ENCODE results near the gene PPP1R3E.

PPP1R3E gene

GRCh38 chr14:23347406-23348296 is 45.0 kb upstream of the PPP1R3E start:
- no peaks in the 10 kb centered on the region for H3K79me2 ChIP-seq (ENCODE audit: control insufficient read depth, insufficient read depth, low read length, poor library complexity)
- peaks cover 3 to 6% of the 10 kb centered on the region in 2 experiments for H3K4me1 ChIP-seq (ENCODE audit: control insufficient read depth in 1 of 2, insufficient read depth in 2 of 2, low read length in 2 of 2)
- H3K23ac ChIP-seq (ENCODE audit: low read length) = no peak overlapping the region
- H4K8ac ChIP-seq (ENCODE audit: low read depth, low read length) = no peak overlapping the region
- H2BK12ac ChIP-seq (ENCODE audit: low read length) = no peak overlapping the region
- no peak overlapping the region for H3K27ac ChIP-seq (ENCODE audit: low read depth, low read length)
- no peak overlapping the region for H2BK120ac ChIP-seq (ENCODE audit: insufficient read depth, low read length, poor library complexity)
- no peak overlapping the region for H3K4me2 ChIP-seq (ENCODE audit: low read length)
- H4K91ac ChIP-seq (ENCODE audit: low read depth, low read length) = no peak overlapping the region
- peaks cover 5% of the 10 kb centered on the region for H3K79me1 ChIP-seq (ENCODE audit: low read length)
- DNase-seq = no peak
- H3K4ac ChIP-seq (ENCODE audit: low read depth, low read length) = no peak overlapping the region
- no peak overlapping the region for H3K4me3 ChIP-seq (ENCODE audit: low read depth, low read length)
- peaks cover 2% of the 10 kb centered on the region for H3K27me3 ChIP-seq (ENCODE audit: insufficient read depth, low read length)
- H3K9ac ChIP-seq (ENCODE audit: low read length) = no peak overlapping the region
- no CpG with 5 or more reads among the region's 19 CpGs for WGBS (ENCODE audit: extremely low coverage, insufficient coverage, insufficient read length)
- H2AK5ac ChIP-seq (ENCODE audit: low read length) = no peak overlapping the region
- H3K18ac ChIP-seq (ENCODE audit: low read length) = no peak overlapping the region
- no peak overlapping the region for H2BK5ac ChIP-seq (ENCODE audit: low read depth, low read length, poor library complexity)
- no peak overlapping the region for H3K14ac ChIP-seq (ENCODE audit: low read length)
- H3K36me3 ChIP-seq (ENCODE audit: control insufficient read depth in 1 of 2, insufficient read depth in 2 of 2, low read length in 2 of 2) = peaks cover 10 to 12% of the 10 kb centered on the region in 2 experiments
- H3K9me3 ChIP-seq (ENCODE audit: insufficient read depth, low read depth, low read length) = peaks cover 2% of the 10 kb centered on the region
- no peak overlapping the region for H2AFZ ChIP-seq (ENCODE audit: insufficient read depth, low read length, poor library complexity)
- H4K12ac ChIP-seq (ENCODE audit: low read depth, low read length) = no peak overlapping the region

- WGBS (ENCODE audit: extremely low coverage, insufficient coverage, insufficient read length) = no CpG with 5 or more reads among the region's 27 CpGs
- Histone ChIP-seq H3K79me1 (ENCODE audit: low read length) (no peaks in the 10 kb centered on the region), H3K27me3 (ENCODE audit: insufficient read depth, low read length) (peaks cover 2% of the 10 kb centered on the region)
Observed at GRCh38 chr14:23346693-23347405, 44.2 kb upstream of the PPP1R3E start.

GRCh38 chr14:23345987-23346692 is 43.5 kb upstream of the PPP1R3E start:
- no peak overlapping the region for H3K14ac ChIP-seq (ENCODE audit: low read length)
- H3K79me1 ChIP-seq (ENCODE audit: low read length) = no peaks in the 10 kb centered on the region
- no peaks in the 10 kb centered on the region for H3K79me2 ChIP-seq (ENCODE audit: control insufficient read depth, insufficient read depth, low read length, poor library complexity)
- no peak overlapping the region for H2AK5ac ChIP-seq (ENCODE audit: low read length)
- H4K12ac ChIP-seq (ENCODE audit: low read depth, low read length) = no peak overlapping the region
- no peaks in the 10 kb centered on the region for H3K4me1 ChIP-seq (ENCODE audit: control insufficient read depth in 1 of 2, insufficient read depth in 2 of 2, low read length in 2 of 2)
- no peak overlapping the region for H3K4me3 ChIP-seq (ENCODE audit: low read depth, low read length)
- H3K27me3 ChIP-seq (ENCODE audit: insufficient read depth, low read length) = peaks cover under 1% of the 10 kb centered on the region
- H3K4ac ChIP-seq (ENCODE audit: low read depth, low read length) = no peak overlapping the region
- DNase-seq = no peak
- H2BK5ac ChIP-seq (ENCODE audit: low read depth, low read length, poor library complexity) = no peak overlapping the region
- H3K4me2 ChIP-seq (ENCODE audit: low read length) = no peak overlapping the region
- no peak overlapping the region for H4K91ac ChIP-seq (ENCODE audit: low read depth, low read length)
- H3K36me3 ChIP-seq (ENCODE audit: control insufficient read depth in 1 of 2, insufficient read depth in 2 of 2, low read length in 2 of 2) = peaks cover 10 to 12% of the 10 kb centered on the region in 2 experiments
- H4K8ac ChIP-seq (ENCODE audit: low read depth, low read length) = no peak overlapping the region
- H2AFZ ChIP-seq (ENCODE audit: insufficient read depth, low read length, poor library complexity) = no peak overlapping the region
- H3K23ac ChIP-seq (ENCODE audit: low read length) = no peak overlapping the region
- H3K18ac ChIP-seq (ENCODE audit: low read length) = no peak overlapping the region
- no peak overlapping the region for H3K9ac ChIP-seq (ENCODE audit: low read length)
- WGBS (ENCODE audit: extremely low coverage, insufficient coverage, insufficient read length) = no CpG with 5 or more reads among the region's 13 CpGs
- H2BK12ac ChIP-seq (ENCODE audit: low read length) = no peak overlapping the region
- peaks cover 2% of the 10 kb centered on the region for H3K9me3 ChIP-seq (ENCODE audit: insufficient read depth, low read depth, low read length)
- H3K27ac ChIP-seq (ENCODE audit: low read depth, low read length) = no peak overlapping the region
- H2BK120ac ChIP-seq (ENCODE audit: insufficient read depth, low read length, poor library complexity) = no peak overlapping the region

More at GRCh38 chr14:23346693-23347405, 44.2 kb upstream of the PPP1R3E start:
- H3K79me2 ChIP-seq (ENCODE audit: control insufficient read depth, insufficient read depth, low read length, poor library complexity) = no peaks in the 10 kb centered on the region
- no peak overlapping the region for H3K27ac ChIP-seq (ENCODE audit: low read depth, low read length)
- no peak overlapping the region for H2BK120ac ChIP-seq (ENCODE audit: insufficient read depth, low read length, poor library complexity)
- peaks cover 2% of the 10 kb centered on the region for H3K9me3 ChIP-seq (ENCODE audit: insufficient read depth, low read depth, low read length)
- peaks cover 1% of the 10 kb centered on the region in 2 experiments for H3K4me1 ChIP-seq (ENCODE audit: control insufficient read depth in 1 of 2, insufficient read depth in 2 of 2, low read length in 2 of 2)
- H3K9ac ChIP-seq (ENCODE audit: low read length) = no peak overlapping the region
- H4K8ac ChIP-seq (ENCODE audit: low read depth, low read length) = no peak overlapping the region
- no peak overlapping the region for H3K18ac ChIP-seq (ENCODE audit: low read length)
- peaks cover 10 to 12% of the 10 kb centered on the region in 2 experiments for H3K36me3 ChIP-seq (ENCODE audit: control insufficient read depth in 1 of 2, insufficient read depth in 2 of 2, low read length in 2 of 2)
- H2BK12ac ChIP-seq (ENCODE audit: low read length) = no peak overlapping the region
- no peak overlapping the region for H4K12ac ChIP-seq (ENCODE audit: low read depth, low read length)
- H3K14ac ChIP-seq (ENCODE audit: low read length) = no peak overlapping the region
- no peak overlapping the region for H3K4me2 ChIP-seq (ENCODE audit: low read length)
- H2BK5ac ChIP-seq (ENCODE audit: low read depth, low read length, poor library complexity) = no peak overlapping the region
- no peak overlapping the region for H3K4ac ChIP-seq (ENCODE audit: low read depth, low read length)
- no peak overlapping the region for H3K23ac ChIP-seq (ENCODE audit: low read length)
- H4K91ac ChIP-seq (ENCODE audit: low read depth, low read length) = no peak overlapping the region
- no peak overlapping the region for H2AK5ac ChIP-seq (ENCODE audit: low read length)
- no peak for DNase-seq
- H3K4me3 ChIP-seq (ENCODE audit: low read depth, low read length) = no peak overlapping the region
- no peak overlapping the region for H2AFZ ChIP-seq (ENCODE audit: insufficient read depth, low read length, poor library complexity)

GRCh38 chr14:23344481-23344880 is 41.8 kb upstream of the PPP1R3E start:
- no peaks in the 10 kb centered on the region for H3K4me1 ChIP-seq (ENCODE audit: control insufficient read depth in 1 of 2, insufficient read depth in 2 of 2, low read length in 2 of 2)

More at GRCh38 chr14:23344481-23344880, 41.8 kb upstream of the PPP1R3E start:
- Histone ChIP-seq H4K12ac (ENCODE audit: low read depth, low read length) (no peak overlapping the region), H3K4me3 (ENCODE audit: low read depth, low read length) (no peak overlapping the region), H4K91ac (ENCODE audit: low read depth, low read length) (no peak overlapping the region), H3K4ac (ENCODE audit: low read depth, low read length) (no peak overlapping the region), H4K8ac (ENCODE audit: low read depth, low read length) (no peak overlapping the region), H3K79me1 (ENCODE audit: low read length) (no peaks in the 10 kb centered on the region), H3K4me2 (ENCODE audit: low read length) (no peak overlapping the region), H3K23ac (ENCODE audit: low read length) (no peak overlapping the region), H2BK12ac (ENCODE audit: low read length) (no peak overlapping the region), H2BK120ac (ENCODE audit: insufficient read depth, low read length, poor library complexity) (no peak overlapping the region), H3K14ac (ENCODE audit: low read length) (no peak overlapping the region), H2AFZ (ENCODE audit: insufficient read depth, low read length, poor library complexity) (no peak overlapping the region), H3K79me2 (ENCODE audit: control insufficient read depth, insufficient read depth, low read length, poor library complexity) (no peaks in the 10 kb centered on the region), H3K27ac (ENCODE audit: low read depth, low read length) (no peak overlapping the region), H3K36me3 (ENCODE audit: control insufficient read depth in 1 of 2, insufficient read depth in 2 of 2, low read length in 2 of 2) (peaks cover 10 to 12% of the 10 kb centered on the region in 2 experiments), H3K9ac (ENCODE audit: low read length) (no peak overlapping the region), H3K27me3 (ENCODE audit: insufficient read depth, low read length) (no peaks in the 10 kb centered on the region), H3K9me3 (ENCODE audit: insufficient read depth, low read depth, low read length) (peaks cover 2% of the 10 kb centered on the region), H3K18ac (ENCODE audit: low read length) (no peak overlapping the region), H2AK5ac (ENCODE audit: low read length) (no peak overlapping the region), H2BK5ac (ENCODE audit: low read depth, low read length, poor library complexity) (no peak overlapping the region)
- WGBS (ENCODE audit: extremely low coverage, insufficient coverage, insufficient read length) = no CpG with 5 or more reads among the region's 3 CpGs
- DNase-seq = no peak
